ENCODE data around the gene SIDT1.
"Not testable (repeated sequence)": the region's sequence is repeated elsewhere in the genome, so short reads cannot be mapped to it uniquely, and the experiment has no call there.

Gene SIDT1

DNA sequence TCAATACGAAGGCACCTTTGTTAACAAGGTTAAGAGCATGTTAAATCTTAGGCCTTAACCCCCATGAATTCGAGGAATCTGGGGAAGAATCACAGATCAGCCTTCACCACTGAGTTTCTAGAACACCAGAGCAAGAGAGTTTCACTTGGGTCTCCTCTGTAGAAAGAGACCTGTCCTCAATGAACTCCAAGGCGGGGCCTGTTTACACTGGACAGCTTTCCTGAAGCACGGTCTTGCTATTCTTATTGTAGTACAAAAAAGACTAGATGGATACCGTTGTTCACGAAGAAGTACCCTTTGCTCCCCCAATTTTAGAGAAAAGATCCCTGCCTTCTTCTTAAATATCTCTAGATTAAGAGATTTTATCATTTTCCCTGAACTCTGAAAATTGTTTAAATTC lies 99.2 kb downstream of the SIDT1 start:
- no peak overlapping the region for H3K4me3 ChIP-seq (ENCODE audit: low read depth, low read length)
- DNase-seq (ENCODE audit: low read depth, low spot score): no peak
- TF ChIP-seq, protein P1, sequence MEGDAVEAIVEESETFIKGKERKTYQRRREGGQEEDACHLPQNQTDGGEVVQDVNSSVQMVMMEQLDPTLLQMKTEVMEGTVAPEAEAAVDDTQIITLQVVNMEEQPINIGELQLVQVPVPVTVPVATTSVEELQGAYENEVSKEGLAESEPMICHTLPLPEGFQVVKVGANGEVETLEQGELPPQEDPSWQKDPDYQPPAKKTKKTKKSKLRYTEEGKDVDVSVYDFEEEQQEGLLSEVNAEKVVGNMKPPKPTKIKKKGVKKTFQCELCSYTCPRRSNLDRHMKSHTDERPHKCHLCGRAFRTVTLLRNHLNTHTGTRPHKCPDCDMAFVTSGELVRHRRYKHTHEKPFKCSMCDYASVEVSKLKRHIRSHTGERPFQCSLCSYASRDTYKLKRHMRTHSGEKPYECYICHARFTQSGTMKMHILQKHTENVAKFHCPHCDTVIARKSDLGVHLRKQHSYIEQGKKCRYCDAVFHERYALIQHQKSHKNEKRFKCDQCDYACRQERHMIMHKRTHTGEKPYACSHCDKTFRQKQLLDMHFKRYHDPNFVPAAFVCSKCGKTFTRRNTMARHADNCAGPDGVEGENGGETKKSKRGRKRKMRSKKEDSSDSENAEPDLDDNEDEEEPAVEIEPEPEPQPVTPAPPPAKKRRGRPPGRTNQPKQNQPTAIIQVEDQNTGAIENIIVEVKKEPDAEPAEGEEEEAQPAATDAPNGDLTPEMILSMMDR (IDR thresholded peaks at IDR 0.05; ENCODE audit: insufficient read depth, low read length, missing control alignments): no peak
- POLR2A ChIA-PET: no interaction called here
- CTCF ChIA-PET: interaction anchor here (1.1 to 8.3 kb wide), 2 partner anchors 9 to 134 kb away, joined by 4 to 74 read pairs; no protein-coding TSS in a partner anchor

DNA sequence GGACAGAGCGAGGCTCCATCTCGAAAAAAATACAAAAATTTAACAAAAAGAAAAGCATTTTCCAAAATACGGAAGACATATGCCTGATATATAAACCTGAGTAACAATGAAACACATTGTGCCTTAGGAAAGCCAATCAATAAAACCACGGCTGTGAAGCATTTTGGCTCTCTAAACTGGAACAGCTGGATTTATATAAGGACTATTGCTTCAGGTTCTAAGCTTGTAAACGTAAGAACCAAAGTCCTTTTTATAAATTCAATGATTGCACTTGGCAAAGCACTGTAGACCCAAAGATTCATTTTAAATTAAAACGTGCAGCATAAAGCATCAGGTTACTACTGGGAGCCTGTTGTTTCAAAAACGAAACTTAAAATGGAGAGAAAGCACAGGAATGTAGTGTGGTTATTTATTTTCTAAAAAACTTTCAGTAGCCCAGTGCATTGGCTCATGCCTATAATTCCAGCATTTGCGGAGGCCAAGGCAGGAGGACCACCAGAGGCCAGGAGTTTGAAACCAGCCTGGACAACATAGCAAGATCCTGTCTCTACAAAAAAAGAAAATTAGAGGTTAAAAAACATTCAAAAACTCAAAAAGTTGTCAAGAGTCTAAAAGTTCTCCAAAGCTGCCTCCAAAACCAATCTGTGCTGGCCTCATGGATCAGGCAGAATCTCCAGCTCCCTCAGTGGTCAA lies 102.6 kb downstream of the SIDT1 start:
- CTCF ChIA-PET: no interaction called here
- TF ChIP-seq, protein P1 (IDR thresholded peaks at IDR 0.05; ENCODE audit: insufficient read depth, low read length, missing control alignments): no peak
- no peak for DNase-seq (ENCODE audit: low read depth, low spot score)
- POLR2A ChIA-PET: no interaction called here
- no peak overlapping the region for H3K4me3 ChIP-seq (ENCODE audit: low read depth, low read length)

DNA sequence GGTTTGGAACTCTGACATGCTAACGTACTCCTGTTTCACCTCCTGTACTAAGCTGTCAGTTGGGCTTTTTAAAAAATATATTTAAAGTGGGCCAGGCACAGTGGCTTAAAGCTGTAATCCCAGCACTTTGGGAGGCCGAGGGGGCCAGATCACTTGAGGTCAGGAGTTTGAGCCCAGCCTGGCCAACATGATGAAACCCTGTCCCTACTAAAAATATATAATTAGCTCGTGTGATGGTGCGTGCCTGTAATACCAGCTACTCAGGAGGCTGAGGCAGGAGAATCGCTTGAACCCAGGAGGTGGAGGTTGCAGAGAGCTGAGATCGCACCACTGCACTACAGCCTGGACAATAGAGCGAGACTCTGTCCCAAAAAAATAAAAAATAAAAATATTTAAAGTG lies 103.7 kb downstream of the SIDT1 start:
- CTCF ChIA-PET: interaction anchor here (1.0 to 1.5 kb wide), 2 partner anchors 142 to 348 kb away, joined by 3 to 6 read pairs; no protein-coding TSS in a partner anchor
- H3K4me3 ChIP-seq (ENCODE audit: low read depth, low read length); POLR2A ChIA-PET; DNase-seq (ENCODE audit: low read depth, low spot score): not testable (repeated sequence)

DNA sequence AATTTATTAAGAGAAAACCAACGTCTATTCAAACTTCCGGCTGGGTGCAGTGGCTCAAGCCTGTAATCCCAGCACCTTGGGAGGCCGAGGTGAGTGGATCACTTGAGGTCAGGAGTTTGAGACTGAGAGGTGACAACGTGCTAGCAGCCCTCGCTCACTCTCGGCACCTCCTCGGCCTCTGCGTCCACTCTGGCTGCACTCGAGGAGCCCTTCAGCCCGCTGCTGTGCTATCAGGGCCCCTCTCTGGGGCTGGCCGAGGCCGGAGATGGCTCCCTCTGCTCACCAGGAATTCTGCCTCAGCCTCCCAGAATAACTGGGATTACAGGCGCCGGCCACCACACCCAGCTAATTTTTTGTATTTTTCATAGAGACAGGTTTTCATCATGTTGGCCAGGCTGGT lies 105.4 kb downstream of the SIDT1 start:
- TF ChIP-seq, protein P1 (IDR thresholded peaks at IDR 0.05; ENCODE audit: insufficient read depth, low read length, missing control alignments): no peak
- ChIA-PET POLR2A (no interaction called here), CTCF (no interaction called here)
- no peak for DNase-seq (ENCODE audit: low read depth, low spot score)
- no peak overlapping the region for H3K4me3 ChIP-seq (ENCODE audit: low read depth, low read length)

DNA sequence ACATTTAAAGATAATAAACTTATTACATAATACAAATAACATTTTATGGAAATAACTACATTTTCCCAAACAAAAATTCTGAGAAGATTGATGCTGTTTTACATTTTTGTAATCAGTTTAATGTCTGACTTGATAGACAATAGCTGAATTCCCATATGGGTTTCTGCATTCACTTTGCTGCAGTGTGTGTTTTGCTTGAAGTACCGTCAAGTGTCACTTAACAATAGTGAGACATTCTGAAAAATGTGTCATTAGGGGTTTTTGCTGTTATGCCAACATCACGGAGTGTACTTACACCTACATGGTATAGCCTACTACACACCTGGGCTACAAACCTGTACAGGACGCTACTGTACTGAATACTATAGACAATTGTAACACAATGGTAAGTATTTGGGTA lies 106.6 kb downstream of the SIDT1 start:
- H3K4me3 ChIP-seq (ENCODE audit: low read depth, low read length): no peak overlapping the region
- DNase-seq (ENCODE audit: low read depth, low spot score): no peak
- ChIA-PET POLR2A (no interaction called here), CTCF (no interaction called here)
- TF ChIP-seq, protein P1 (IDR thresholded peaks at IDR 0.05; ENCODE audit: insufficient read depth, low read length, missing control alignments): no peak

DNA sequence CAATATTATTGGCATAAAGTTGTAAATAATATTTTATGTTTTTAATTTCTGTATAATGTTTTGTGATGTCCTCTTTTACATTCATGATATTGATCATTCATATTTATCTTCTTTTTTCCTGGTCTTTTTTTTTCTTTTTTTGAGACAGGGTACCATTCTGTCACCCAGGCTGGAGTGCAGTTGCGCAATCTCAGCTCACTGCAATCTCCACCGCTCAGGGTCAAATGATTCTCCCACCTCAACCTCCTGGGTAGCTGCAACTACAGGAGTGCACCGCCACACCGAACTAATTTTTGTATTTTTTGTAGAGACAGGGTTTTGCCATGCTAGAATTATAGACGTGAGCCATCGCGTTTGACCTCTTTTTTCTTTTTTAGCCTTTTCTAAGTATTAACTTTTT lies 111.2 kb downstream of the SIDT1 start:
- POLR2A ChIA-PET: no interaction called here
- H3K4me3 ChIP-seq (ENCODE audit: low read depth, low read length): no peak overlapping the region
- no peak for DNase-seq (ENCODE audit: low read depth, low spot score)
- TF ChIP-seq, protein P1 (IDR thresholded peaks at IDR 0.05; ENCODE audit: insufficient read depth, low read length, missing control alignments): no peak
- CTCF ChIA-PET: no interaction called here

DNA sequence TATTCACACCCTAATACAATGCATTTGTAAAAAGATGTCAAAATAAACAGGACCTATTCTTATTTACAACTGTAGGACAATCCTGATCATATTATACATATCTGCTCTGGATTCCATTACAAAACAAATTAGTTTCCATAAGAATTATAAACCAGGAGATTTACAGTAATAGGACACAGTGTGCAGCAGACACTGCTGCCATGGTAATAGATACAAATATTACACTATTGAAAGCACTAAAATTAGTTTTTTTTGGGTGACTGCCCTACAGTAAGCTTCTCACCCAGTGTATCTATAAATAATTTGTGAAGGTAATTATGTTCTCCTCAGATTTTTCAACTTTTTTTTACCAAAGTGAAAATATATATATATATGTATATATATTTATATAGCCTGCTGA lies 116.2 kb downstream of the SIDT1 start:
- CTCF ChIA-PET: interaction anchor here (1.4 kb wide), 1 partner anchor 21 kb away, joined by 4 read pairs; no protein-coding TSS in a partner anchor
- no peak for DNase-seq (ENCODE audit: low read depth, low spot score)
- POLR2A ChIA-PET: no interaction called here
- no peak overlapping the region for H3K4me3 ChIP-seq (ENCODE audit: low read depth, low read length)
- TF ChIP-seq, protein P1 (IDR thresholded peaks at IDR 0.05; ENCODE audit: insufficient read depth, low read length, missing control alignments): no peak
